HEK293 (cell line): ENCODE measurements around the gene EMC6.

Experiments used
- GLIS1 ChIP-seq: fragments of 450-650 bp; formaldehyde crosslinking; IDR thresholded peaks from 2 replicates; pipeline ENCODE4 v1.5.1; 2016; ENCODE audit warnings: missing biosample characterization, missing genetic modification characterization
- GLIS2 ChIP-seq: fragments of 450-650 bp; formaldehyde crosslinking; IDR thresholded peaks from 2 replicates; pipeline ENCODE4 v1.5.1; 2016; ENCODE audit warnings: missing biosample characterization, missing genetic modification characterization
- KLF16 ChIP-seq: fragments of 450-650 bp; formaldehyde crosslinking; IDR thresholded peaks from 2 replicates; pipeline ENCODE4 v1.5.1; 2017; ENCODE audit warnings: missing biosample characterization, missing genetic modification characterization
- KLF8 ChIP-seq: fragments of 450-650 bp; formaldehyde crosslinking; IDR thresholded peaks from 2 replicates; pipeline ENCODE4 v1.5.1; 2016; ENCODE audit warnings: missing biosample characterization, missing genetic modification characterization
- PRDM1 ChIP-seq: fragments of 450-650 bp; formaldehyde crosslinking; IDR thresholded peaks from 2 replicates; pipeline ENCODE4; 2016; ENCODE audit warnings: missing biosample characterization, missing genetic modification characterization
- SP7 ChIP-seq: fragments of 450-650 bp; formaldehyde crosslinking; IDR thresholded peaks from 2 replicates; pipeline ENCODE4 v1.5.1; 2016; ENCODE audit warnings: missing biosample characterization, missing genetic modification characterization
- YY2 ChIP-seq: fragments of 450-650 bp; formaldehyde crosslinking; IDR thresholded peaks from 2 replicates; pipeline ENCODE4 v1.5.1; 2016; ENCODE audit warnings: missing biosample characterization, missing genetic modification characterization
- ZBTB17 ChIP-seq: fragments of 450-650 bp; formaldehyde crosslinking; IDR thresholded peaks from 2 replicates; pipeline ENCODE4 v1.5.1; 2016; ENCODE audit warnings: missing biosample characterization, missing genetic modification characterization
- ZEB2 ChIP-seq: fragments of 450-650 bp; formaldehyde crosslinking; IDR thresholded peaks from 2 replicates; pipeline ENCODE4 v1.5.1; 2016; ENCODE audit warnings: missing biosample characterization, missing genetic modification characterization
- ZIC2 ChIP-seq: fragments of 450-650 bp; formaldehyde crosslinking; IDR thresholded peaks from 2 replicates; pipeline ENCODE4 v1.5.1; 2016; ENCODE audit warnings: missing biosample characterization, missing genetic modification characterization
- ZNF221 ChIP-seq: fragments of 450-650 bp; formaldehyde crosslinking; IDR thresholded peaks from 2 replicates; pipeline ENCODE4 v1.5.1; 2017; ENCODE audit warnings: missing biosample characterization, missing genetic modification characterization, borderline replicate concordance
- ZNF37A ChIP-seq: fragments of 450-650 bp; IDR thresholded peaks from 2 replicates; pipeline ENCODE4 v1.5.1; 2018; ENCODE audit warnings: missing biosample characterization, missing genetic modification characterization
- ZNF394 ChIP-seq: fragments of 450-650 bp; formaldehyde crosslinking; IDR thresholded peaks from 2 replicates; pipeline ENCODE4 v1.5.1; 2016; ENCODE audit warnings: missing biosample characterization, missing genetic modification characterization, mild to moderate bottlenecking, moderate library complexity, borderline replicate concordance
- ZNF514 ChIP-seq: fragments of 450-650 bp; formaldehyde crosslinking; IDR thresholded peaks from 2 replicates; pipeline ENCODE4 v1.5.1; 2016; ENCODE audit warnings: missing biosample characterization, missing genetic modification characterization
- ZNF626 ChIP-seq: fragments of 450-650 bp; sonication (Bioruptor Pico); formaldehyde crosslinking; IDR thresholded peaks from 2 replicates; pipeline ENCODE4 v1.5.1; 2018; ENCODE audit warnings: missing biosample characterization, missing genetic modification characterization, inconsistent platforms
- ZNF76 ChIP-seq: fragments of 450-650 bp; formaldehyde crosslinking; IDR thresholded peaks from 2 replicates; pipeline ENCODE4; 2016; ENCODE audit warnings: low read depth, missing biosample characterization, missing genetic modification characterization, borderline replicate concordance
- ZNF785 ChIP-seq: fragments of 450-650 bp; formaldehyde crosslinking; IDR thresholded peaks from 2 replicates; pipeline ENCODE4 v1.5.1; 2016; ENCODE audit warnings: missing biosample characterization, missing genetic modification characterization
- TF ChIP-seq, protein P1 (sequence below): fragments of 450-650 bp; formaldehyde crosslinking; IDR thresholded peaks from 2 replicates; pipeline ENCODE4 v1.5.1; 2017; ENCODE audit warnings: missing biosample characterization, missing genetic modification characterization
- TF ChIP-seq, protein P2 (sequence below): fragments of 450-650 bp; formaldehyde crosslinking; IDR thresholded peaks from 2 replicates; pipeline ENCODE4 v1.5.1; 2016; ENCODE audit warnings: missing biosample characterization, missing genetic modification characterization
- TF ChIP-seq, protein P3 (sequence below): fragments of 450-650 bp; formaldehyde crosslinking; IDR thresholded peaks from 2 replicates; pipeline ENCODE4 v1.5.1; 2016; ENCODE audit warnings: missing biosample characterization, missing genetic modification characterization
- TF ChIP-seq, protein P4 (sequence below): fragments of 450-650 bp; formaldehyde crosslinking; IDR thresholded peaks from 2 replicates; pipeline ENCODE4 v1.5.1; 2016; ENCODE audit warnings: missing biosample characterization, missing genetic modification characterization
- TF ChIP-seq, protein P5 (sequence below): fragments of 450-650 bp; formaldehyde crosslinking; IDR thresholded peaks from 2 replicates; pipeline ENCODE4 v1.5.1; 2016; ENCODE audit warnings: missing biosample characterization, missing genetic modification characterization
- TF ChIP-seq, protein P6 (sequence below): fragments of 450-650 bp; formaldehyde crosslinking; IDR thresholded peaks from 2 replicates; pipeline ENCODE4 v1.5.1; 2016; ENCODE audit warnings: missing biosample characterization, missing genetic modification characterization
- TF ChIP-seq, protein P7 (sequence below): fragments of 450-650 bp; formaldehyde crosslinking; IDR thresholded peaks from 2 replicates; pipeline ENCODE4 v1.5.1; 2016; ENCODE audit warnings: missing biosample characterization, missing genetic modification characterization
- TF ChIP-seq, protein P8 (sequence below): fragments of 450-650 bp; formaldehyde crosslinking; IDR thresholded peaks from 2 replicates; pipeline ENCODE4 v1.5.1; 2016; ENCODE audit warnings: missing biosample characterization, missing genetic modification characterization
- TF ChIP-seq, protein P9 (sequence below): fragments of 450-650 bp; formaldehyde crosslinking; IDR thresholded peaks from 2 replicates; pipeline ENCODE4 v1.5.1; 2017; ENCODE audit warnings: missing biosample characterization, missing genetic modification characterization

Gene EMC6

DNA sequence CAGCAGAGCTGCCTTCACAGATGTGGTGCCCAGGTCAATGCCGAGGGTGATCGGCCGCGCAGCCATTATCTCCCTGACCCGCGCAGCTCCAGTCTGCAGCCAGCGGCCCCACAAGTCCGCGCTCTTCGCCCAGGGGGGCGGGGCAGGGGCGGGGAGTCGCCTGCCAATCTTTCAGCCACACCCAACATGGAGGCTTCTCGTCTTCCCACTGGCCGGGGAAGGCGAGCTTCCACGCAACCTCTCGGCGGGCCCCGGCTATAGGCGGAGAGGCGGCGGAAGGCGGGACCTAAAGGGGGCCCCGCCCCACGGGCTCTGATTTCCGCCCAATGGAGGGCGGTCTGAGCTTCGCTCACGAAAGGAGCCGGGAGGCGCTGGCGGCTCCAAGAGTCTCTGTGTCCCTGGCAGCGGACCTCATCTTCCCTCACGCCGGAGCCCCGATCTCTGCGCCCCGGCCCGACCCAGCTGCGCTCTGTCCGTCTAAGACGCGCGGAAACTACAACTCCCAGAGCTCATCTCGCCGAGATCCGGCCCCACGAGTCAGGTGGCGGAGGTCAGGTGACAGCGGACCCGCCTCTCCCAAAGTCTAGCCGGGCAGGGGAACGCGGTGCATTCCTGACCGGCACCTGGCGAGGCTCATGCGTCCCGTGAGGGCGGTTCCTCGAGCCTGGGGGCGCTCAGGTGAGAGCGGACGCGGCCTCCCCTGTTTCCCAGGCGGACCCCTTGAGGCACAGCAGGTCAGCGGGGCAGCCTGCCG, 32.3 kb upstream of the EMC6 start, which contains the start of the genes CTNS and SHPK (continued):
- TF ChIP-seq, protein P1, sequence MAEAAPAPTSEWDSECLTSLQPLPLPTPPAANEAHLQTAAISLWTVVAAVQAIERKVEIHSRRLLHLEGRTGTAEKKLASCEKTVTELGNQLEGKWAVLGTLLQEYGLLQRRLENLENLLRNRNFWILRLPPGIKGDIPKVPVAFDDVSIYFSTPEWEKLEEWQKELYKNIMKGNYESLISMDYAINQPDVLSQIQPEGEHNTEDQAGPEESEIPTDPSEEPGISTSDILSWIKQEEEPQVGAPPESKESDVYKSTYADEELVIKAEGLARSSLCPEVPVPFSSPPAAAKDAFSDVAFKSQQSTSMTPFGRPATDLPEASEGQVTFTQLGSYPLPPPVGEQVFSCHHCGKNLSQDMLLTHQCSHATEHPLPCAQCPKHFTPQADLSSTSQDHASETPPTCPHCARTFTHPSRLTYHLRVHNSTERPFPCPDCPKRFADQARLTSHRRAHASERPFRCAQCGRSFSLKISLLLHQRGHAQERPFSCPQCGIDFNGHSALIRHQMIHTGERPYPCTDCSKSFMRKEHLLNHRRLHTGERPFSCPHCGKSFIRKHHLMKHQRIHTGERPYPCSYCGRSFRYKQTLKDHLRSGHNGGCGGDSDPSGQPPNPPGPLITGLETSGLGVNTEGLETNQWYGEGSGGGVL (tag by site-specific recombination) = no peak
- TF ChIP-seq YY2 (tag by site-specific recombination) (peak; percentile 58; the same call in 1 of the 2 replicates), ZNF394 (tag by site-specific recombination) (no peak), ZEB2 (0 out of 2 replicates have a peak, but pooled peaks have one; percentile 38), PRDM1 (tag by site-specific recombination) (no peak), ZNF221 (tag by site-specific recombination) (no peak), SP7 (tag by site-specific recombination) (peak; percentile 44), ZNF514 (tag by site-specific recombination) (no peak), GLIS2 (tag by site-specific recombination) (peak; percentile 76), GLIS1 (tag by site-specific recombination) (peak; percentile 87), ZNF37A (tag by site-specific recombination) (no peak), KLF16 (tag by site-specific recombination) (peak; percentile 97), ZNF76 (tag by site-specific recombination) (peak; percentile 96), ZBTB17 (peak; percentile 87), ZNF626 (tag by site-specific recombination) (no peak), KLF8 (tag by site-specific recombination) (peak; percentile 97), ZNF785 (tag by site-specific recombination) (no peak), ZIC2 (tag by site-specific recombination) (peak; percentile 69)
- TF ChIP-seq, protein P2, sequence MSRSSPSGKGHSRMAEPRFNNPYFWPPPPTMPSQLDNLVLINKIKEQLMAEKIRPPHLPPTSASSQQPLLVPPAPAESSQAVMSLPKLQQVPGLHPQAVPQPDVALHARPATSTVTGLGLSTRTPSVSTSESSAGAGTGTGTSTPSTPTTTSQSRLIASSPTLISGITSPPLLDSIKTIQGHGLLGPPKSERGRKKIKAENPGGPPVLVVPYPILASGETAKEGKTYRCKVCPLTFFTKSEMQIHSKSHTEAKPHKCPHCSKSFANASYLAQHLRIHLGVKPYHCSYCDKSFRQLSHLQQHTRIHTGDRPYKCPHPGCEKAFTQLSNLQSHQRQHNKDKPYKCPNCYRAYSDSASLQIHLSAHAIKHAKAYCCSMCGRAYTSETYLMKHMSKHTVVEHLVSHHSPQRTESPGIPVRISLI (tag by site-specific recombination) = no peak
- TF ChIP-seq, protein P3, sequence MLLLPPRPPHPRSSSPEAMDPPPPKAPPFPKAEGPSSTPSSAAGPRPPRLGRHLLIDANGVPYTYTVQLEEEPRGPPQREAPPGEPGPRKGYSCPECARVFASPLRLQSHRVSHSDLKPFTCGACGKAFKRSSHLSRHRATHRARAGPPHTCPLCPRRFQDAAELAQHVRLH = no peak
- TF ChIP-seq, protein P4, sequence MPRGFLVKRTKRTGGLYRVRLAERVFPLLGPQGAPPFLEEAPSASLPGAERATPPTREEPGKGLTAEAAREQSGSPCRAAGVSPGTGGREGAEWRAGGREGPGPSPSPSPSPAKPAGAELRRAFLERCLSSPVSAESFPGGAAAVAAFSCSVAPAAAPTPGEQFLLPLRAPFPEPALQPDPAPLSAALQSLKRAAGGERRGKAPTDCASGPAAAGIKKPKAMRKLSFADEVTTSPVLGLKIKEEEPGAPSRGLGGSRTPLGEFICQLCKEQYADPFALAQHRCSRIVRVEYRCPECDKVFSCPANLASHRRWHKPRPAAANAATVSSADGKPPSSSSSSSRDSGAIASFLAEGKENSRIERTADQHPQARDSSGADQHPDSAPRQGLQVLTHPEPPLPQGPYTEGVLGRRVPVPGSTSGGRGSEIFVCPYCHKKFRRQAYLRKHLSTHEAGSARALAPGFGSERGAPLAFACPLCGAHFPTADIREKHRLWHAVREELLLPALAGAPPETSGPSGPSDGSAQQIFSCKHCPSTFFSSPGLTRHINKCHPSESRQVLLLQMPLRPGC (tag by site-specific recombination) = peak; percentile 56; the same call in 1 of the 2 replicates
- TF ChIP-seq, protein P5, sequence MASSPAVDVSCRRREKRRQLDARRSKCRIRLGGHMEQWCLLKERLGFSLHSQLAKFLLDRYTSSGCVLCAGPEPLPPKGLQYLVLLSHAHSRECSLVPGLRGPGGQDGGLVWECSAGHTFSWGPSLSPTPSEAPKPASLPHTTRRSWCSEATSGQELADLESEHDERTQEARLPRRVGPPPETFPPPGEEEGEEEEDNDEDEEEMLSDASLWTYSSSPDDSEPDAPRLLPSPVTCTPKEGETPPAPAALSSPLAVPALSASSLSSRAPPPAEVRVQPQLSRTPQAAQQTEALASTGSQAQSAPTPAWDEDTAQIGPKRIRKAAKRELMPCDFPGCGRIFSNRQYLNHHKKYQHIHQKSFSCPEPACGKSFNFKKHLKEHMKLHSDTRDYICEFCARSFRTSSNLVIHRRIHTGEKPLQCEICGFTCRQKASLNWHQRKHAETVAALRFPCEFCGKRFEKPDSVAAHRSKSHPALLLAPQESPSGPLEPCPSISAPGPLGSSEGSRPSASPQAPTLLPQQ (tag by site-specific recombination) = peak; percentile 50
- TF ChIP-seq, protein P6, sequence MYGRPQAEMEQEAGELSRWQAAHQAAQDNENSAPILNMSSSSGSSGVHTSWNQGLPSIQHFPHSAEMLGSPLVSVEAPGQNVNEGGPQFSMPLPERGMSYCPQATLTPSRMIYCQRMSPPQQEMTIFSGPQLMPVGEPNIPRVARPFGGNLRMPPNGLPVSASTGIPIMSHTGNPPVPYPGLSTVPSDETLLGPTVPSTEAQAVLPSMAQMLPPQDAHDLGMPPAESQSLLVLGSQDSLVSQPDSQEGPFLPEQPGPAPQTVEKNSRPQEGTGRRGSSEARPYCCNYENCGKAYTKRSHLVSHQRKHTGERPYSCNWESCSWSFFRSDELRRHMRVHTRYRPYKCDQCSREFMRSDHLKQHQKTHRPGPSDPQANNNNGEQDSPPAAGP (tag by site-specific recombination) = peak; percentile 67
- TF ChIP-seq, protein P7, sequence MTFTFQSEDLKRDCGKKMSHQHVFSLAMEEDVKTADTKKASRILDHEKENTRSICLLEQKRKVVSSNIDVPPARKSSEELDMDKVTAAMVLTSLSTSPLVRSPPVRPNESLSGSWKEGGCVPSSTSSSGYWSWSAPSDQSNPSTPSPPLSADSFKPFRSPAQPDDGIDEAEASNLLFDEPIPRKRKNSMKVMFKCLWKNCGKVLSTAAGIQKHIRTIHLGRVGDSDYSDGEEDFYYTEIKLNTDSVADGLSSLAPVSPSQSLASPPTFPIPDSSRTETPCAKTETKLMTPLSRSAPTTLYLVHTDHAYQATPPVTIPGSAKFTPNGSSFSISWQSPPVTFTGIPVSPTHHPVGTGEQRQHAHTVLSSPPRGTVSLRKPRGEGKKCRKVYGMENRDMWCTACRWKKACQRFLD = peak; percentile 84
- TF ChIP-seq, protein P8, sequence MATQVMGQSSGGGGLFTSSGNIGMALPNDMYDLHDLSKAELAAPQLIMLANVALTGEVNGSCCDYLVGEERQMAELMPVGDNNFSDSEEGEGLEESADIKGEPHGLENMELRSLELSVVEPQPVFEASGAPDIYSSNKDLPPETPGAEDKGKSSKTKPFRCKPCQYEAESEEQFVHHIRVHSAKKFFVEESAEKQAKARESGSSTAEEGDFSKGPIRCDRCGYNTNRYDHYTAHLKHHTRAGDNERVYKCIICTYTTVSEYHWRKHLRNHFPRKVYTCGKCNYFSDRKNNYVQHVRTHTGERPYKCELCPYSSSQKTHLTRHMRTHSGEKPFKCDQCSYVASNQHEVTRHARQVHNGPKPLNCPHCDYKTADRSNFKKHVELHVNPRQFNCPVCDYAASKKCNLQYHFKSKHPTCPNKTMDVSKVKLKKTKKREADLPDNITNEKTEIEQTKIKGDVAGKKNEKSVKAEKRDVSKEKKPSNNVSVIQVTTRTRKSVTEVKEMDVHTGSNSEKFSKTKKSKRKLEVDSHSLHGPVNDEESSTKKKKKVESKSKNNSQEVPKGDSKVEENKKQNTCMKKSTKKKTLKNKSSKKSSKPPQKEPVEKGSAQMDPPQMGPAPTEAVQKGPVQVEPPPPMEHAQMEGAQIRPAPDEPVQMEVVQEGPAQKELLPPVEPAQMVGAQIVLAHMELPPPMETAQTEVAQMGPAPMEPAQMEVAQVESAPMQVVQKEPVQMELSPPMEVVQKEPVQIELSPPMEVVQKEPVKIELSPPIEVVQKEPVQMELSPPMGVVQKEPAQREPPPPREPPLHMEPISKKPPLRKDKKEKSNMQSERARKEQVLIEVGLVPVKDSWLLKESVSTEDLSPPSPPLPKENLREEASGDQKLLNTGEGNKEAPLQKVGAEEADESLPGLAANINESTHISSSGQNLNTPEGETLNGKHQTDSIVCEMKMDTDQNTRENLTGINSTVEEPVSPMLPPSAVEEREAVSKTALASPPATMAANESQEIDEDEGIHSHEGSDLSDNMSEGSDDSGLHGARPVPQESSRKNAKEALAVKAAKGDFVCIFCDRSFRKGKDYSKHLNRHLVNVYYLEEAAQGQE (tag by site-specific recombination) = peak; percentile 19; the same call in 1 of the 2 replicates
- TF ChIP-seq, protein P9, sequence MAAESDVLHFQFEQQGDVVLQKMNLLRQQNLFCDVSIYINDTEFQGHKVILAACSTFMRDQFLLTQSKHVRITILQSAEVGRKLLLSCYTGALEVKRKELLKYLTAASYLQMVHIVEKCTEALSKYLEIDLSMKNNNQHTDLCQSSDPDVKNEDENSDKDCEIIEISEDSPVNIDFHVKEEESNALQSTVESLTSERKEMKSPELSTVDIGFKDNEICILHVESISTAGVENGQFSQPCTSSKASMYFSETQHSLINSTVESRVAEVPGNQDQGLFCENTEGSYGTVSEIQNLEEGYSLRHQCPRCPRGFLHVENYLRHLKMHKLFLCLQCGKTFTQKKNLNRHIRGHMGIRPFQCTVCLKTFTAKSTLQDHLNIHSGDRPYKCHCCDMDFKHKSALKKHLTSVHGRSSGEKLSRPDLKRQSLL = no peak
